Activated CD4-positive, alpha-beta T cell treated with anti-CD3 and anti-CD28 coated beads for 48 hours (primary cell): Measurements from ENCODE around the gene GGCT.
"Not testable (repeated sequence)": the region's sequence is repeated elsewhere in the genome, so short reads cannot be mapped to it uniquely, and the experiment has no call there.

Experiments used
- DNase-seq: peaks from one replicate; pipeline ENCODE4 v3.0.0-alpha.2; 2020

The GGCT gene

DNA sequence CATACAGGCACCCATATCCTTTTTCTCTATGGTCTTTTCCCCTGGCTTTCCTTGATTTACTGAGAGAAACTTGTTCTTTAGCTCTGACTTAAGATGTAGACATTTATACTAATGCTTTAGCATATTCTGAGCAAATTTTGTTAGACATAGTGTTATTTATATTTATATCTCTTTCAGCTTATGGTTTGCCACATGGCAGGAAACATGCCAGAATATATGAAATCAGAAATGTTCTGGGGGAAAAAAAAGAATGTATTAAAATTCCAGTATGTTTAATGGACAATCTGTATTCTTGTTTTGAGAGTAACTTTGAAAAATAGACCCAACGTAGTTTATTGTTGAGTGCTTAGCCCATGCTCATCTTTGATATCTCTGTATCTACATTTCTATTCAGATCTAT lies 10.1 kb upstream of the GGCT start:
- no peak for DNase-seq

GRCh38 chr7:30514177-30514576 lies 9.5 kb upstream of the GGCT start:
- no peak for DNase-seq

GRCh38 chr7:30513762-30514161 lies 9.1 kb upstream of the GGCT start:
- DNase-seq = no peak

GRCh38 chr7:30511973-30512662 lies 7.5 kb upstream of the GGCT start:
- DNase-seq = no peak

DNA sequence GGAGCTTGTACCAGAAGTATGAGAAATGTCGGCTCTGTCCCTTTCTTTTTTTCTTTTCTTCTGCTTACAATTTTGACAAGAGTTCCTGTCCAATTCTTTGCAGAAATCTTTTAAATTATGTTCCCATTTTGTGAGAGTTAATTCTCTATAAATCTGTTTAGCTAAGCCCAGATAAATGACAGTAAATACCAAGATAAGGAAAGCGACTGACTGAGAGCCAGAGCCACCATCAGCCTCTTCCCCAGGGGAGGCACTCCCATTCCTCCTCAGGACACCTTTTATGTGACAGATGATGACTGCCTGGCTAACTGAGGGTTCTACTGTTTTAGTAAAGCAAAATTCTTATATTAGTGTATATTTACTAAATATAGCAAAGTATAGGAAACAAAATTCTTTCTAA lies 6.9 kb upstream of the GGCT start:
- no peak for DNase-seq

DNA sequence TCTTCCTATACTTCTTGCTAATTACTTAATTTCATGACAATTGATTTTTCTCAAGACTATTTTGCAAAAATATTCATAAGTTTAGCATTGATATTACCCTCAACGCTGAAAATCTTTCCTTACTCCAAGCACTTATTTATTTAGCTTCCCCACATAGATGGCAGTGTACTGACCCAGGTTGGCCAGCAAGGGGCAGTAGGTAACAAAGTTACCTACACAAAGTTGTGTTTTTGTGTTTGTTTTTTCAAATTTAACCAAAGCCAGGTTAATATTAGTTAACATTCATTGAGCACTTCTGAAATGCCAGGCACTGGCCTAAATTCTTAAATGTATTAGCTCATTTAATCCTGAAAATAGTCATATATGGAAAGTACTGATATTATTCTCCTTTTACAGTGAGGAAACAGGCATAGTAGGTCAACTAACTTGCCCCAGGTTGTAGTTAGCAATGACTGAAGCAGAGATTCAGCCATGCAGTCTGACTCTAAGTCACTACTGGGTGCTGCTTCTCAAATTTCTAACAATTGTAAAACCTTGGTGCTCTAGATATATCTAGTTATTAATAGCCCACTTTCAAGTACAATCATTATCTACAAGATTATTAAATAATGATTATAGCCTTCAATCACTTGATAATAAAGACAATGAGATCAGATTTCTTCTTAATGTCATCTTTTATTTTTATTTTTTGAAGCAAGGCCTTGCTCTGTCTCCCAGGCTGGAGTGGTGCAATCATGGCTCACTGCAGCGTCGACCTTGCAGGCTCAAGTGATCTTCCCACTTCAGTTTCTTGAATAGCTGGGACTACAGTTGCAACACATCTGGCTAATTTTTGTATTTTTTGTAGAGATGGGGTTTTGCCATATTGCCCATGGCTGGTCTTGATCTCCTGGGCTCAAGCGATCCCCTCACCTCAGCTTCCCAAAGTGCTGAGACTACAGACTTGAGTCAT lies 5.8 kb upstream of the GGCT start:
- peak; percentile 49 for DNase-seq

GRCh38 chr7:30509171-30509857 lies 4.7 kb upstream of the GGCT start:
- DNase-seq = not testable (repeated sequence)

DNA sequence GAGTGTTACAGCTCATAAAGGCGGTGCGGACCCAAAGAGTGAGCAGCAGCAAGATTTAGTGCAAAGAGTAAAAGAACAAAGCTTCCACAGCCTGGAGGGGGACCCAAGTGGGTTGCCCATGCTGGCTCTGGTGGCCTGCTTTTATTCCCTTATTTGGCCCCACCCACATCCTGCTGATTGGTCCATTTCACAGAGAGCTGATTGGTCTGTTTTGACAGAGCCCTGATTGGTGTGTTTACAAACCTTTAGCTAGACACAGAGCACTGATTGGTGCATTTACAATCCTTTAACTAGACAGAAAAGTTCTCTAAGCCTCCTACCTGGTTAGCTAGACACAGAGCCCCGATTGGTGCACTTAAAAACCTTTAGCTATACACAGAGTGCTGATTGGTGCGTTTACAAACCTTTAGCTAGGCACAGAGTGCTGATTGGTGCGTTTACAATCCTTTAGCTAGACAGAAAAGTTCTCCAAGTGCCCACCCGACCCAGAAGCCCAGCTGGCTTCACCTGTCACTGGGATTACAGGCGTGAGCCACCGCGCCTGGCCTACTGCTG lies 2.8 kb upstream of the GGCT start:
- DNase-seq = not testable (repeated sequence)

GRCh38 chr7:30505174-30505697 lies 607 bp upstream of the GGCT start:
- no peak for DNase-seq

DNA sequence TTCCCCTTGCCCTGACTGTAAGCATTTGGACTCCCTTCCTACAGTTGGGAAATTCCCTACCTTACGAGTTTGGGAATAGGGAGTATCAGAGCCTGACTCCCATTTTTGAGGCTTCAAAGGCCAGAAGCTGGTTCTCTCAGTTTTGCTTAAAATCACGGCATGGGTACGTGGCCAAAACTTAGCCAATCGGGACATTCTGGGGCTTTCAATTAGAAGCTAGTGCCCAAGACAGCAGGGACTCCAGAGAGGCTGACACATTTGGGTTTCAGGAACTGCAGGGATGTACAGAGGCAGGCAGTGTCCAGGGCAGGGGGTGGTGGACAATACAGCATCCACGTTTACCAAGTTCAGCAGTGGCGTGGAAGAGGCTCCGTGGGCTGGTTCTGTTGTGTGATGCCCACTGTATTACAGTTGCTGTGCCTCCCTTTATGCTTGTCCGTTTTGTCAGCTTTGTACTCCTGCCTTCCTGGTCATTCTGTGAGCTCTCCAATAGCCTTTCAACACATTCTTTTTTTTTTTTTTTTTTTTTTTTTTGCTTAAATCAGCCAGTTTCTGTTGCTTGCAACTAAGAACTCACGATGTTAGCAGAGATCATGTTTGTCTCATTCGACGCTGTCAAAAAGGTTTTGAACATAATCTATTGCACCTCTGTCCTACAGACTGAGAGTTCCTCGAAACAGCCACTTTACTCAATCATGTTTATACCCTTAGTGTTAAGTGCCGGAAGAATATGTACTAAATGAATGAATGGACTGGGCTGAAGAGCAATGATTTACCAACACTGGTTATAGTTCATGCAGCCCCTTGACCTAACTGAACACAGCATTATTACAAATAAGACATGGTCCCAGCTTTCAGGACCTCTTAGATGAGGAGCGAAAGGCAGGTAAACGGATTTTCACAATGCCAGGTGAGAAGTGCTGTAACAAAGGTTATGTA lies 1.1 kb downstream of the GGCT start:
- DNase-seq = no peak

DNA sequence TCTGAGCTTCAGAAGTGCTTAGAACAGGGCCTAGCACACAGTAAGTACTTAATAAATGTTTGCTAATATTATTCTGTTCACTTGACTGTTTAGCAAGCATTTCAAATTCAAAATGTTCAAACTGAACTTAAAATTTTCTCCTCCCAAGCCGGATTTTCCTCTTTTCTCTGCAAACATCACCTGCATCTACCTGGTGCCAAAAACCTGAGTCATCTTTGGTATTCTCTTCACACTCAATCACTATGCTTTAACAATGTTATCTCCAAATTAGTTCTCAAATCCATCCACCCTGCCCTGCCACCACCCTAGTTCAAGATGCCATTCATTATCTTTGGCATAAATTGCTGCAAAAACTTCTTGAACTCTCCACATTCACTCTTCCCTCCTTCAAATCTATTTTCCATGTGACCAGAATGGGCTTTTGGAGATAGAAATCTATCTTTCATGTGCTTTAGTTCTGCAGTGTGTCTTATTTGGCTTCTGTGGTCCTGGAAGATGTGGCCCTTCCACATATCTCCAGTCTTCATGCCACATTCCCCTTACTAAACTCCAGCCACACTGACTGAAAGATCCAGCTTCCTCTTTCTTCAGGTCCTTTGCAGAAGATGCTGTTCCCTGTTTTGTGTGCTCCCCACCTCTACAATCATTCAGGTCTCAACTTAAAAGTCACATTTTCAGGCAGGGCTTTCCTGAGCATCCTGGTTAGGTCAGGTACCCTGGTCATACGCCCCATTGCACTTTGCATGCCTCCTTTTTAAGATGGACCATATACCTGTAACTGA lies 2.0 kb downstream of the GGCT start:
- no peak for DNase-seq

DNA sequence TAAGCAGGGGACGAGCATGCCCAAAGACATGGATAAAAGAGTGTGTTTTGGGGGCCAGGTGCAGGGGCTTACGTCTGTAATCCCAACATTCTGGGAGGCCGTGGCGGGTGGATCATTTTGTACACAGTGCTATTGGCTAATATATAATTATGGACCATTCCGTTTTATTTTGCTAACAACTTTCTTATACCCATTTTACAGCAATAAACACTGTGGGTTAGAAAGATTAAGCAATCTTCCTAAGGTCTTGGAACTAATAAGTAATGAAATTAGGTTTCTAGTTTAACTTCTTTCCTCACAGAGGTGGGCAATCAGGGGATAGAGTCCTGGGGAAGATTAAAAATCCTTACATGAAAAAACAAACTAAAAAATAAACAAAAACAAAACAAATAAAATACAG lies 3.4 kb downstream of the GGCT start:
- no peak for DNase-seq

DNA sequence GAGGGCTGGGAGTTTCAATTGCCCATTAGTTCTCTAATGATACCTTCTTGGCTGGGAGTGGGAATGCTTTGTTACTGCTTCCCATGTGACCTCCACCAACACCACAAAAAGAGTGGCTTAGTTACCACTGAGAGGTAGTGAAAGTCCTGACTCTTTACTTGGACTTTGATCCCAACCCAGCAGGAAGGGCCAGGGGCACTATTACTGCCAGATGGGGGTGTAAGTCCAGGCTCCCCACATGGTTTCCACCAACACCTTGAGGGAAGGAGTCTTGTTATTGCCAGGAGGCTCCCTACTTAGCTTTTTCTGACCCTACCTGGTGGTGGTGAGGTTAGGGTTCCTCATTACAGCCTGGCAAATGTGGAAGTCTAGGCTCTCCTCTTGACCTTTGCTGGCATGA lies 11.4 kb downstream of the GGCT start:
- DNase-seq = no peak

DNA sequence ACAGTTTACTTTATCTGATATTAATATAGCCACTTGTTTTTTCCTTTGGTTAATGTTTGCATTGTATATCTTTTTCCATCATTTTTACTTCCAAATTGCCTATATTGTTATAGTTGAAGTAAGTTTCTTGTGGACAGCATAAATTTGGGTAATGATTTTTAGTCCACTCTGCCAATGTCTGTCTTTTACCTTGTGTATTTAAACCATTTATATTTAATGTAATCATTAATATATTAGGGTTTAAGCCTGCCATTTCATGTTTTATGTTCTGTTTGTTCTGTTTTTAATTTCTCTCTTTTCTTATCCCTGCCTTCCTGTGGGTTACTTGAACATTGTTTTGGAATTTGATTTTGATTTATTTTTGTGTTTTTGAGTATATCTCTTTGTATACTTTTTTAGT lies 13.2 kb downstream of the GGCT start:
- DNase-seq = no peak

DNA sequence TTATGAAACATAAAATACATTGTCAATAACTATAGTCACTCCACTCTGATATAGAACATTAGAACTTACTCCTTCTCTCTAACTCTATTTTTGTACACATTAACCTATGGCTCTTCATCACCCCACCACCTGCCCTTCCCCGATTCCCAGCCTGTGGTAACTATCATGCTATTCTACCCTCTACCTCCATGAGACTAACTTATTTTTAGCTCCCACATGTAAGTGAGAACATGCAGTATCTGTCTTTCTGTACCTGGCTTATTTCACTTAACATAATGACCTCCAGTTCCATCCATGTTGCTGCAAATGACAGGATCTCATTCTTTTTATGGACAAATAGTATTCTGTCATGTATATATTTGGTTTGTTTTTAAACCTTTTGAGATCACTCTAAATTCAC lies 17.3 kb downstream of the GGCT start:
- no peak for DNase-seq

DNA sequence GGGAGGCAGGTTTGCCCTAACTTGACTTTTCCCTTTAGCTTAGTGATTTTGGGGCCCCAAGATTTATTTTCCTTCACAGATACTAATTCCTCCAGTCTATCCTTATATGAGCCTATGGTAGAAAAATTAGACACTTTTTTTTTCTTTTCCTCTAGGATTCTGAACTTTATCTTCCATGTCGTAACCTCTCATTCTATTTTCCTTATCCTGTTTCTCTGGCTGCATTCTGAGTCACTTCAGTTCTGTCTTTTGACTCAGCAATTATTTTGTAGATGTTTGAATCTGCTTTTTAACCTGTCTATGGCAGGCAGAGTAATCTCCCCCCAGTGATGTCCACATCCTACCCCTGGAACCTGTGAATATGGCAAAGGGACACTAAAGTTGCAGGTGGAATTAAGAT lies 19.0 kb downstream of the GGCT start:
- DNase-seq = no peak

- DNase-seq = not testable (repeated sequence)
These were observed 23.2 kb downstream of the GGCT start for GRCh38 chr7:30481416-30481815.

- DNase-seq = peak; percentile 44
These were observed 25.2 kb downstream of the GGCT start for GRCh38 chr7:30479202-30480120.

- peak; percentile 78 for DNase-seq
These were observed 26.1 kb downstream of the GGCT start, which contains the start of gene NOD1 for GRCh38 chr7:30478349-30479201. Gene NOD1, minus strand, starts transcription at chr7:30478784. Its CDS starts 21,863 bp downstream, at chr7:30456921.
